A172 (cell line): ENCODE measurements around the gene MAP6. TPM values are rescaled to one million over a fixed set of nuclear protein-coding genes. Genes with fewer than 3 reads are reported as not detected.

Experiments used
- DNase-seq: peaks from one replicate; pipeline ENCODE4 v3.0.0-alpha.2; 2015; ENCODE audit warnings: low spot score
- total RNA-seq: library from RNA; depleted of rRNA; stranded (reverse); fragments of >200 nt; shearing (Covaris generic); gene quantifications from 2 replicates; pipeline ENCODE4 v1.2.3, GENCODE V29; 2014

MAP6 gene
- total RNA-seq, 1 experiment from 2014 or later: 10.6 TPM

DNA sequence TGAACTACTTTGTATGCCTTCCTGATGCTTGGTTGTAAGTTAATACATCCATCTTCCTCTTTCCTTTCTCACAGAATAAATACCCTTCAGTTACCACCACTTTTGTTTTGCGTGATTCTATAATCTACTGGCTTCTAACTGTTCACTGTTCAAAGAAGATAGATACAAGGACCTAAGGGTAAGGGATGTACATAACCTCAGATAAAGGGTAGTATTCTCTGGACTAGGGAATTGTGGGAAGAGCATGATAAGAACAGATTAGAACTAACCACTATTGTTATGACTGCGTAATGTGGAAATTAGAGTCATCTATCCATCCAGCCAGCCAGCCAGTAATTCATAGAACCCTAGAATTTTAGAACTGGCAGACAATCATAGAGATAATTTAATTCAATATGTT lies 36.4 kb downstream of the MAP6 start:
- DNase-seq: no peak

DNA sequence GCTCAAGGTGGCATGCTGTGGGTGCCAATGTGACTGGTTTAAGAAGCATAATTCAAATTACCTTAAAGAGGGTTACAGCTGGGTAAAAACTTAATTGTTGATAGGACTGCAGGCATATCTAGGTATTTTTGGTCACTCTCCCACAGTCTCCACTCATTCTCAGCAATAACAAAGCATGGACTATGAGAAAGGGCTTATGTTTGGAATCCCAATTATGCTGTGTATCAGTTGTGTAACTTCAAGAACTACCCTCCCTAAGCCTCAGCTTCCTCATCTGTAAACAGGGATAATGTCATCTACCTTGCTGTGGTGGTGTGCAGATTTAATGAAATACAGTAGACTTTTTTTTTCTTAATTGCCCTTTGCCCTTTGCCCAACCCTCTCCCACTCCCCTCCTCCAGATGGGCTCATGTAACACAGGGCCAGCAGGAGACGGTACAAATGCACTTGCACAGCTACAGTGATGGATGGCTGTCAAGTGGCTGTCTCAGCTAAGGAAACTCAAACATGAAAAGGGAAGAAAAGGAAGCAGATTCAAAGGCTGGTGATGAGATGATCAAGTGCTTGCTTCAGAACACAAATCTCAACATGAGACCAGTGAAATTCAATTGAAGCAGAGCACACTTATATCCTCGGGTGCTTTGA lies 37.6 kb downstream of the MAP6 start:
- no peak for DNase-seq

DNA sequence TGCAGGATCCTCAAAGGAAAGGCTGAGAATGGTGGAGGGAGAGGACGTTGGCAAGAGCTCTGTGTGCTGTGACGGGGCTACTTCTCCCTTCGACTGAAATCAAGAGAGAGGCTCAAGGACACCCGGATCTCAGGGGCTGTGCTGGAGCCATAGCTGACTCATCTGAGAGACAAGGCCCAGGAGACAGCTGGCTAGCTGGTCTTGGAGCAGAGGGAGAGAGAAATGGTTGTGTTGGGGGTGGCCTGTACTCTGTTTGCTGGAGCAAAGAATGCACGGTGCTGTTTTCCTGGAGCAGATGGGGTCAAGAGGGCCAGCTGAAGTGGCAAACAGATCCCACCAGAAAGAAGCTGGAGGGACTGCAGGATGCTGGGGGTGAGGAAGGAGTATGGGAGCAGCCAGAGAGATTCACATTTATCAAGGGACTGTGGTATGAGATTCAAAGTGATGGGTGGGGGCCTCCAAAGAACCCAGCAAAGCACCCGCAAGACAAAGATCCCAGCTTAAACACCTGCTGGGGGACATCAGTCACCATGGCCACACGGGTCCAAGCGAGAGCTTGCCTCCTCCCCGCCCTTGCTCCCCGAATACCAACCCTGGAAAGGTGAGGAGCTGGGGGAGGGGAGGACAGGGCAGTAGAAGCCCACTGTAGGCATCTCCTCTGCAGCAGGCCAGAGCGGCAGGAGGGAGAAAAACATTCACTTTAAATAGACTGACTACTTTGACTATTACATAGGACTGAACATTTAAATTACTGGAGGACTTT lies 40.8 kb downstream of the MAP6 start:
- DNase-seq: no peak

DNA sequence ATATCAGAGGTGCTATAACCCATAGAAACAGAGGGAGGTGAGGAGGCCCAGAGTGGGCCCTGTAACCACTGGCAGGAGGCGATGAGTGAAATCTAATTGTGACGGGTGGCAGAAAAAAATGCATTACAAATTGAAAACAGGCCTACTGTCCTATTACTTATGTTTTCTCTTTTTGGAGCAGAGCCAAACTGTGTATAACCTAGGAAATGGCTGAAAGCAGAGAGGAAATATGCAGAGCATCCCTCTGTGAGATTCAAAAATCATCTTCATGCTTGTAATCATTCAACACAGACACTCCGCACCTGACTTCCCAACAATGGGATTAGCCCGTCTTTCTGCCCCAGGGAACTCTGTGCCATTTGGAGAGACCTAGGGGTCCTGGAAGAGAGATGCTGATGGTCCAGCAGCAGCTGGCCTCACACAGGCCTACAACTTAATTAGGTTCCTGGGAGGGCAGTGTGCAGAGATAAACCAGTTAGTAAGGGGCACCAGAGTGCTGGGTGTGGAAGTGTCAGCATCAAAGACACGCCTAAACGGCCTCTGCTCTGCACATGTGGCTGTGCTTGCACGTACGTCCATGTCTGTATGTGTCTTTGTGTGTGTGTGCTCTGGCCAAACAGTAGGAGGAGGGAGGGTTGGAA lies 41.8 kb downstream of the MAP6 start:
- DNase-seq: no peak

DNA sequence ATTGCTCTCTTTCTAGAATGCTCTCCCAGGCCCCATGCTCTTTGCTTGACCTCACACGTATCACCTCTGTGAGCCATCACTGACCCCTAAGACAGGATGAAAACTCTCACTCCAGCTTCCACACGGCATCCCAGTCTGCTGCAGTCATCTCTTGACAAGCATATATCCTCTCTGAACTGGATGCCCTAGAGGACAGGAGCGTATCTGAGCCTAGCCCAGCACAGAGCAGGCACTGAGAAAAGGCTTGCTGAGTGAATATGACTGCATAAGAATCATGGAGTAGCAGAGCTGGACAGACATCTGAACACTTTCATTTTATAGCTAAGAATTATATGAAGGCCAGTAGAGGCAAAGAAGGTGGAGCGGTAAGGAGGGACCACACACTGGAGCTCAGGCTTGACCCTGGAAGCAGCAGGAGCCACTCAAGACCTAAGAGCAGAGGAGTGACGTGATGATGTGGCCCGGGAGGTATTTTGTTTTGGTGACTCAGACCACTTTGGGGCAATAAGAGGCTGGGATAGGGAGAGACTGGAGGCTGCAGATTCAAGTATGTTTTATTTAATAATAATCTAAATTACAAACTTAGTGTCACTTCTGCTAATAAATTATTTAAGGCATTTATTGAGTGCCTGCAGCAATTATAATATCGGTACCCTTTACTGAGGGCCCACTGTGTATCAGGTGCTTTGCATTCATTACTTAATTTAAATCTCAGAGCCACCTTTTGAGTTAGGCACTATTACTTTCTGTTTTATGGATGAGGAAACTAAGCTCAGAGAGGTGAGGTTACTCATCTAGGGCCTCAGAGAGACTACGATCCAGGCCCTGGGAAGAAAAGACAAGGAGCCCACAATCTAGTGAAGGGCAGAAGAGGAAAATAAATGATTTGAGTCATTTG lies 42.6 kb downstream of the MAP6 start:
- peak; percentile 75 for DNase-seq

DNA sequence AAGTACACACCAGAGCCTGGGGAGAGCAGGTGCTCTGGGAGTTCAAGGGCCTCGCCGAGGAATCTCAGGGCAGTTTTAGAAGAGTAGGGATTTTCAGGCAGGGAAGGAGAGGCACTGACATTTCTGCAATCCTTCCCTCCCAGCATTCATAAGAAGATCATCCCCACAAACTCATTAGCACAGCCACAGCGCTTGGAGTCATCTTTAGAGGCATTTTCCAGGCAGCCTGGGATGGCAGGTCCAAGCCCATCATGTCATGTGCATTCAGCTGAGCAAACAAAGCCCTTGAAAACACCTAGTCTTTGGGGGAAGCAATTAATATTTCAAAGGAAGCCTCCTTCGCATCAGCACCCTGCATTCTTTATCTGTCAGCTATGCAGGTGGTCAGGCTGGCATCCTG lies 43.8 kb downstream of the MAP6 start:
- no peak for DNase-seq

DNA sequence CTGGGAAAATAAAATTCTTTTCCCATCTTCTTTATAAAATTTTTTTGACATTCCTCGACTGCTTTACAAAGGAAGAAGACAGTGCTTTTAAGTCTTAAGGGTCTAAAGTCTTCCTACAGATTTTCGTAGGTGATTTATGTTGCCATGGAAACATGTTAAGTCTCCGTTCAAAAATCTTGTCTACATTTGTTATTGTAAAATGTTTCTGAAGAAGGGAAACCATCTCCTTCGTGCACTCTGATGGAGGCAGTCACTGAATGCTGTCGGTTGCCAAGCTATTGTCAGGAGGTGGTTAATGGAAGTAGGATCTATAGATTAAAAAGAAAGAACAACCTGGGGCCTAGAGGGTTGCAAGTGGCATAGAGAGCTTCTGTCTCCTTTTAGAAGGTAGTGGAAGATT lies 52.6 kb downstream of the MAP6 start:
- no peak for DNase-seq

DNA sequence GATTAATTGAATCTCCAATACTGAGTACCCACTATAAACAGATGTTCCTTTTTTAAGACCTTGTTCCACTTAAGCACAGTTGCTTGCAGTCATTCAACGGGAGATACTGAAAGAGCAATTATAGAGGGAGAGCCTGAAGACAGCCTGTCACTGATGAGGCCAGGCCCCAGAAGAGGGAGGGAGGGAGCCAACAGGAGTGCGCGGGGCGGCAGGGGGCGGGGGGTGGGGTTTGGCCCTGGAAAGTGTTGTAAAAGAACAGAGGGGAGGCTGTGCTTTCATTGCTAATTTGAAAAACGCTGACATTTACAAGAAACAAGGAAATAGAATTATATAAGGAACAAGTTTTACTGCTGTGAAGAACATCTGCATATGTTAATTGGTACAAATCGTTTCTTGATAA lies 53.1 kb downstream of the MAP6 start:
- DNase-seq: no peak

DNA sequence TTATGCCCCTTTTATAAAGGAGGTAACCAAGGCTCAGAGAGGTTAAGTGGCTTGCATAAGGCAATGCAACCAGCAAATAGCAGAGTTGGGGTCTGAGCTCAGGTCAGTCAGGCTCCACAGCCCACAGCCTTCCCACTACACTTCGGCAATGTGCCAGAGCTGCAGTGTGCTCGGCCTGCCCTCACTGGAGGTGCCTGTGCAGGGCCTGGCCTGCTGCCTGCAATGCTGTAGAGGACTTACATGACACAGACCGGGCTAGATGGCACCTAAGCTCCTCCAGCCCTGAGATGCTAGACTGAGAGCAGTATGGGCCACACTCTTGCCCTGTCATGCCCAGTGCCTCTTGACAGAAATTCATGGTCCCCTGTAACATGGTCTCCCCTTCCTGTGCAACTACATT lies 57.0 kb downstream of the MAP6 start:
- no peak for DNase-seq

DNA sequence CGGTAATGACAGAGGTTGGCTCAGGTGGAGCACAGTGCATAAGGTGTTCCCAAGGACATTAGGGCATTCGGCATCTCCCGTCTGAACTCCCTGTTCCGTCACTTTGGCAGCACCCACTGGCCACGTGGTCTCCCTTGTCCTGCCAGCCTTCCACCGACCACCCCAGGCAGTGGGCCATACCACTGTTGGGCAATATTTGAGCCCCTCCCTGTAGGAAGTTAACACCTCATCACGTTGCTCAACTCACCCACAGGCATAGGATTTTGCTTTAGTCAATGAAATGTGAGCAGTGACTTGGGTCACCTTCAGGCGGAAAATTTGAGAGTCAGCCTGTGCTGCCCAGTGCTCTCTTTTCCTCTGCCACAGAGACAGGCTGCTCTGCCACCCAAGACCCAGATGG lies 62.7 kb downstream of the MAP6 start:
- DNase-seq: no peak

DNA sequence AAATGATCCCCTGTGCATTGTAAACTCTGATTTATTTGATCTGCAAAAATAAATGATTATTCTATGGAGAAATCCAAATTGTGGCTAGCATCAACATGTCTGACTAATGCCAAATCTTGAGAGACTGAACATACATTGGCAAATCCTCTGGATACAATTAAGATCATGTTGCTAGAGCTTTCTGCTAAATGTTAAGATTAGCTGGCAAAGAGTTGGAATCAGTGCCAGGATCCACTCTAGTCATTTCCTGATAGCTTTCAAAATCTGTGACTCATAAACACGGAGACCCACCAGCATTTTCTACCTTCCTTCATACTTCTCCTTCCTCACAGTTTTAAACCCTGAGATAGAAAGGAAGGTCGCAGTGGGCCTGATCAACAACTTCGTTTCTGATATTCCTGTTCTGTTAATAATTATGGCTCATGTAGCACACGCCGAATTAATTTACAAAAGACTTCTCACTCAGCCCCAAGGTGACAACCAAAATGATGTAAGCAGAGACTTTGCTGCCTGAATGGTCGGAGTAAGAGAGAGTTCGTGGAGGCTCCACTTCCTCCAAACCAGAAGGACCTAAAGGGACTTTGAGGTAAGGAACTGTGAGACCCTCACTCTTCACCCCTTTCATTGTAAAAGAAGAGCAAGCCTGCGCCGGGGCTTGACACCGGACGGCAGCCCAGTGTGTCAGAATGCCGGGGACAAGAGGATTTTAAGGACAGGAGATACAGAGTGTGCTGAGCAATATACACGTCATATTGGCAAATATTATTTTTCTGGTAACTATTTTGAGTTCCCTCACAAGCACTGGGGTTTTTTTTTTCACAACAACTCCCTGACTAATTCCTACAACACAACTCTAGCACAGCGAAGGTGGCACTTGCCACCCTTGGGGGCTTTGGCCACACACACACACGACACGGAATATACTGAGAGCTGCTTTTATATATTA lies 64.8 kb downstream of the MAP6 start:
- DNase-seq: peak; percentile 96

DNA sequence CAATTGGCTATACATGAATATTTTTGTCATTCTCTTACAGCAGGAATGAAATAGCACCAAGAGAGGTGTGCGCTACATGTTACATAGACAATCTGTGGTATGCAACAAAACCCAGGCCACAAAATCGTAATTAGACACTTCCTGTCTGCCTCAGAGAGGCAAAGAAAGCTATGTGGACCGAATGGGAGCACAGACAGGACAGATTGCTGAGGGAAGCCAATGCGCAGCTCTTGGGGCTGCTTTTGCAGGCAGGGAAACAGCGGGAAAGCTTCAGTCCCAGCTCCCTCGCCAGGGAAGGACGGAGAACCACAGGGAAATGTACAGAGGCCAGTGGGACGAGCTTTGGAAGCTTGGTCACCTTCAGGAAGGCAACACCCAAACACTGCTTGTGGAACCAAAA lies 65.9 kb downstream of the MAP6 start:
- DNase-seq: peak; percentile 57

DNA sequence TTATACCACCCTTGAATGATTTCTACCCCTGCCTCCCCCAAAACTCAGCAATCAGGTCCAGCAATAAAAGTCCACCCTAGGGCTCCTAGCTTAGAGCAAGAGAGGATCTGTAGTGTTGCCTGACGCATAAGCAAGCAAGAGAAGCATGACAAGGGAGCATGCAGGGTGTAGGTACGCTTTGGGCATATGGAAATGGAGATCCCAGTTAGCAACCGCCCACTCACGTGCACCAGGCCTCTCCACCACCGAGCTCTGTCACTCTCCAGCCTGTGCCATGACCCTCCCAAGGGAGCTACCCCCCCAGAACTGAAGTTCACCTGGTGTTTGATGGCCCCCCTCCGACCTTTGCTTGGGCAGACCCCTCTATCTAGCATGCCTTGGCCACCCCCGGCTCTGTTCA lies 67.3 kb downstream of the MAP6 start:
- DNase-seq: no peak

DNA sequence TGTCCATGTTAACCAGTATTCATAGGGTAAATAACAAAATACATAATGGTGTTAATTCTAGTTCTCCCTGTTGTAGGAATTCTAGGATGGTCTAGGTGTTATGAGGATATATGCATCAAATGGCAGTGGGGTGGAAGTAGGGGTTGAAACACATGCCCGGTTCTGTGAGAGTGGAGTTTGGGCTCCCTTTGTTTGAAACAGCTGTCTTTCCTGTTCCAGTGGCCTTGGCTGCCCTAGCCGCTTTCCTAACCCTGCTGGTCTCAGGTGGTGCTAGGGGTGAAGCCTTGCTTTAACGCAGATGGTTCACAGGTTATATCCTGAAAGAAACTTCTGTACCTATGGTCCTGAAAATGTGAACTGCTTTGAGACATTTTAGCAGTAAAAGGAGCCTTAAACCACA lies 68.5 kb downstream of the MAP6 start:
- no peak for DNase-seq

DNA sequence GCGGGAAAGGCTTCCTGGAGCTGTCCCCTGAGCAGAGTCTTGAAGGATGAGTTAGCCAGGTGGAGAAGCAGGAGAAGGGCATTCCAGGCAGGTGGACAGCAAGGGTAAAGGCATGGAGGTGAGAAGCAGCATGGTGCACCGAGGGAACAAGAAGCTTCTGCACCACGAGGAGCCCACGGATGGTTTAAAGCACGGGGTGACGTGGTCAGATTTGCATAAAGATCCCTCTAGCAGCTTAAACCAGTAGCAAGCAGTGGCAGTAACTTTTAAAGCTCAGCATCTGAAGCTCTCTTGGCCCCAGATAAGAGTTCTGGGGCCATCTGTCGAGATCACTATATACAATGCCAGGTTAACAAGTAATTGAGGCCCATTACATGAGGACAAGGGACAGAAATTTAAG lies 69.9 kb downstream of the MAP6 start:
- no peak for DNase-seq

DNA sequence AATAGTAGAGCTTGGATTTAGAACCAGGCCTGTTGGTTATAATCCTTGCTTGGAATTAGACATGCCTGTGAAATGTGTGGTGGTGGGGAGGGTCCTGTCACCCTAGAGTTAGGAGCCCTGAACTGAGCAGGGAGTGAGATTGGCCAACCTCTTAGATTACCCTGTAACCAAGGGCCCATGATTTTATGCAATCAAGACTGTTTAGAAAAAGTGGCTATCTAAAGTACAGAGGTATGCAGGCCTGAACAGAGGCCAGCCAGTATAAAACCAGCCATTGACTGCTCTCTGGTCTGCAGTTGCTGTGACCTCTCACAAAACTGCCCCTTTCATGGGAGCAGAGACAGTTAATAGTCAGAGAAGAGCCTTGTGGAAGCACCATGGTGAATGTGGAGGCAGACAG lies 70.6 kb downstream of the MAP6 start:
- no peak for DNase-seq

DNA sequence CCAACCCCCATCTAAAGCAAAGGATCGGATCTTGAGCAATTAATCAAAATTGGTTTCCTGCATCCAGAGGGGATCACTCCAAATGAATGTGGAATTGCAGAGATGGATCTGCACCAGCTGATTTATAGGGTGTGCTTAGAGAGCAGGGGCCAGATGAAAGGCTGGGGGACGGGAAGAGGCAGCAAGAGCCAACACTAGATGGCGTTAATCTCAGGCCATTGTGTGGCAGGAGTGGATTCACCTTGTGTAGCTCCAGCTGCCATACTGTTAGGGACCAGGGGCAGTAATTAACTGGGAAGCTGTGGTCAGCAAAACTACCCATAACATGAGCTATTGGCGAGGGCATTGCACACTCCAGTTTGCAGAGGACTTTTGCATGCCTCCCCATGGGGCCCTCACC lies 71.2 kb downstream of the MAP6 start:
- DNase-seq: peak; percentile 69

DNA sequence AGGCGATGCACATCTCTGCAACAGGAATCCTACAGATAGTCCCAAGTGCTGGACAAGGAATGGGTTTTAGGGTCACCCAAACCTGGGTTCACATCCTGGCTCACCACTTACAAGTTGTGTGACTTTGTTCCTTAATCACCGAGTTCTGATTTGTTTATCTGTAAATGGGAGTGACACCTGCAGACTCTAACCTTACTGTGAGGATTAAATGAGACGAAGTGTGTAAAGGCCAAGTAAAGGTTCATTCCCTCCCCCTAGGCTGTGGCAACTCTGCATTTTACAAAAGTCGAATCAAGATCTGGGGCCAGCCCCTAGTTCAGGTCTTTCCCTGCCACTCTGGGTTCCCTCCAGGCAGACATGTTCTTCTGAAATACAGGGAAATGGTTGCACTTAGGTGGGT lies 71.9 kb downstream of the MAP6 start:
- DNase-seq: no peak

DNA sequence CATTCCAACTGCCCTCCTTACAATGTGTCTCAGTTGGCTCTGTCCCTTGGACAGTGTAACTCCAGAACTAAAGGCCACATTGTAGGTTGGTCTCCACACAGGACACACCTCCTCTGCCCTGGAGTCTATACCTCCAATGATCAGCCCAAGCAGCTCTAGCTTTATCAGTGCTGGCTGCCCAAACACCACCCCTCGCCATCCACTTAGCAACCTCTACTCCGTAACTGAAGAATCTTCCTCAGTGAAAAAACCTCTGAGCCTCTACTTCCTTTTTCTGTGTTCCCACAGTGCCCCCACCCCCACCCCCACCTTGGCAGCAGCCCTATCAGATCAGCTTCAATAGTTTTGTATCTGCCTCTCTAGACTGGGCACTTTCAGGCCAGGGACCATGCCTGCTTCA lies 73.4 kb downstream of the MAP6 start:
- DNase-seq: no peak

DNA sequence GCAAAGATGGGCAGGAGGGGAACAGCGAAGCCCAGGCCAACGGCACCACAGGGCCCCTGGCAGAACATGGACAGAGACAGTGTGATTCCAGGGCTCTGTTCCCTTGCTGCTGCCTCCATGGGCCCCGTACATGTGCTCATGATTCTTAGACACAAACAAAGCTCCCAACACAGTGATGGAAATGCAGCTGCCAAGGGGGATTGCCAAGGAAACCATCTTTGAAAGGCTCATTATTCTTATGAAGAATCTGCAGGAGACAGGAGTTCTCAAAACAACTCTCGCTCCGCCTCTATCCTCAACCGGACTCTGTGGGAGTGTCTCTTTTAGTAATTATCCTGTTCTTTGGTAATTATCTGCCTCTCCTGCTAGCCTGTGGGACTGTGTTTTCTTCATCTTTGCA lies 74.6 kb downstream of the MAP6 start:
- no peak for DNase-seq

DNA sequence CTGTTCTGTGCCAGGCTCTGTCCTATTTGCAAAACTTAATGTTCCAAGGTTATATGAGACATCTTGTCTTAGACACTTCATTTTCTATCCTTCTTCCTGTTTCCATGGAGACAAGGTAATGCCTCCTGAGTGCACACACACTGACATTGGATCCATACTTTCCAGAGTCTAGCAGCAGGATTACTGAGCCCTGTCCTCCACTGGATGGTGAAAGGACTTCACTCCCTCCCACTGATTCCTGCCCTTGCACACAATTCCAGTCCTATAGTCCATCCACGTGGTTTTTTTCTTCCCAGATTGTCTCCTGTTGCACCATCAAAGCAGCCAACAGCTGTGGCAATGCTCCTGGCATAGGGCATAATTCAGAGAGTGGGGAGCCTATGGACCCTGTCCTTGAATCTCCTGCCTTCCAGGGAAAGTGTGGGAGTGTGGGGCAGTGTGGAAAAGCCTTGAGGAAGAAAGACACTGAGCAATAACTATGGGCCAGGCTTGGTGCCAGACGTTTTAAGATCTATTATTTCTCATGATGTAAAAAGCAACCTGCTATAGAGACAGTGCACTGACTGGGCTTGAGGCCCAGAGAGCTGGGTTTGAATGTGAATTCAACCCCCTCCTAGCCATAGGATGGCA lies 75.4 kb downstream of the MAP6 start:
- DNase-seq: no peak
